Lung (tissue), 12 donors: ENCODE data around the gene CD300LB. TPM values are rescaled to one million over a fixed set of nuclear protein-coding genes. Genes with fewer than 3 reads are reported as not detected.

ENCODE experiments used
- ATAC-seq: fragments of 200-7000 bp; cut with Tn5 transposase; one replicate; pipeline ENCODE4 v1.9.1; 2020; ENCODE audit warnings: moderate number of reproducible peaks; ENCODE audit not compliant: insufficient read depth, low FRiP score
- DNase-seq, 3 donors: peaks; one replicate each; pipeline ENCODE4 v3.0.0-alpha.2; 2013 to 2017
- H3K27ac ChIP-seq, 2 donors: one replicate each; pipeline ENCODE4 v1.5.1; 2013; ENCODE audit warnings: mild to moderate bottlenecking in 2 of 2, moderate library complexity in 2 of 2, control low read depth in 1 of 2, inconsistent platforms in 1 of 2, low read depth in 1 of 2, low read length in 1 of 2
- H3K27me3 ChIP-seq, 3 donors: one replicate each; pipeline ENCODE4 v1.5.1; 2013; ENCODE audit warnings: low read length in 2 of 3; ENCODE audit not compliant: control insufficient read depth in 3 of 3, insufficient read depth in 3 of 3
- H3K36me3 ChIP-seq, 4 donors: one replicate each; pipeline ENCODE4 v1.5.1; 2013; ENCODE audit warnings: low read length in 4 of 4, mild to moderate bottlenecking in 1 of 4, moderate library complexity in 1 of 4; ENCODE audit not compliant: control insufficient read depth in 4 of 4, insufficient read depth in 4 of 4
- H3K4me1 ChIP-seq, 5 donors: one replicate each; pipeline ENCODE4 v1.5.1; 2013; ENCODE audit warnings: low read length in 5 of 5, mild to moderate bottlenecking in 2 of 5, moderate library complexity in 1 of 5; ENCODE audit not compliant: control insufficient read depth in 5 of 5, insufficient read depth in 5 of 5
- H3K4me3 ChIP-seq: one replicate; pipeline ENCODE4 v1.5.1; 2013; ENCODE audit warnings: mild to moderate bottlenecking, control low read depth, moderate library complexity
- H3K9ac ChIP-seq, 2 donors: one replicate each; pipeline ENCODE4 v1.5.1; 2013; ENCODE audit warnings: low read length in 2 of 2, control low read depth in 1 of 2; ENCODE audit not compliant: insufficient read depth in 1 of 2
- H3K9me3 ChIP-seq, 4 donors: one replicate each; pipeline ENCODE4 v1.5.1; 2013; ENCODE audit warnings: low read length in 3 of 4, mild to moderate bottlenecking in 1 of 4, moderate library complexity in 1 of 4; ENCODE audit not compliant: control insufficient read depth in 4 of 4, insufficient read depth in 3 of 4
- WGBS, 2 donors: extraction: QIAGEN DNeasy Blood & Tissue Kit; methylation state at CpG; one replicate each; pipeline ENCODE4 v1.1.7; 2013; 5-methylcytosine and 5-hydroxymethylcytosine counted together
- polyA plus RNA-seq, 2 donors: library from polyadenylated mRNA; stranded (reverse); fragments of 200-250 nt; gene quantifications; one replicate each; pipeline ENCODE4 v1.2.1, GENCODE V29; 2013
- total RNA-seq, 2 donors: library from RNA; depleted of rRNA in 1 of 2; stranded (reverse); fragments of >200 nt in 1 of 2; gene quantifications; one replicate each; pipeline ENCODE4 v1.2.1, GENCODE V29; 2014 to 2021
- TF ChIP-seq, protein P1 (sequence below): IDR thresholded peaks from 2 replicates; pipeline ENCODE4 v1.5.1; 2012; ENCODE audit warnings: mild to moderate bottlenecking; ENCODE audit errors: control extremely low read depth, extremely low read depth
- donor health status: control.
- donor health status: control.
- donor health status: Bipolar disorder and iron deficiency.
- donor health status: healthy.
- donor health status: DM: yes; HTN: yes; CAD: no.

The CD300LB gene
- total and polyA plus RNA-seq, 4 donors, result 0.82 to 1.8 (median 1.3) TPM

DNA sequence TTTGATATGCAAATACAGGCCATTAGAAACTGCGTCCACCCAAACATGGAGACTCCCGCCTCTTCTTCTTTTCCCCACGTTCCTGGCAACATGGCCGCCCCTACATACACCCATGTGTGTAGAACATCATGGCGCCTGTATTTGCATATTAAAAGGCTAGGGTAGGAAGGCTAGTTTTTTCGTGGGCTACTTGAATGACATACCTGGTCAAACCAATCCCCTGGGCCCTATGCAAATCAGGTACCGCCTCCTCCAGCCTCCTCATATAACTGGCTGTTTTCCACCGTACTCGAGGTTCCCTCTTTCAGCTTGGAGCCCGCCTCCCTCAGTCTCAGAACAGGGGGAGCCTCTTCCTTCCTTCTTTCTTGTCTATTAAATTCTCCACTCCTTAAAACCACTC lies 840 bp upstream of the CD300LB start:
- 18 to 56% methylated on average over 10 of the region's 10 CpGs for WGBS, 2 donors
- Histone ChIP-seq H3K4me1 (no peaks in the 10 kb centered on the region), H3K9me3 (no peaks in the 10 kb centered on the region), H3K27ac (no peak overlapping the region), H3K36me3 (no peaks in the 10 kb centered on the region), H3K4me3 (no peak overlapping the region), H3K9ac (no peak overlapping the region), H3K27me3 (peaks cover 0 to 5% (median 0%) of the 10 kb centered on the region in 3 donors)
- TF ChIP-seq, protein P1, sequence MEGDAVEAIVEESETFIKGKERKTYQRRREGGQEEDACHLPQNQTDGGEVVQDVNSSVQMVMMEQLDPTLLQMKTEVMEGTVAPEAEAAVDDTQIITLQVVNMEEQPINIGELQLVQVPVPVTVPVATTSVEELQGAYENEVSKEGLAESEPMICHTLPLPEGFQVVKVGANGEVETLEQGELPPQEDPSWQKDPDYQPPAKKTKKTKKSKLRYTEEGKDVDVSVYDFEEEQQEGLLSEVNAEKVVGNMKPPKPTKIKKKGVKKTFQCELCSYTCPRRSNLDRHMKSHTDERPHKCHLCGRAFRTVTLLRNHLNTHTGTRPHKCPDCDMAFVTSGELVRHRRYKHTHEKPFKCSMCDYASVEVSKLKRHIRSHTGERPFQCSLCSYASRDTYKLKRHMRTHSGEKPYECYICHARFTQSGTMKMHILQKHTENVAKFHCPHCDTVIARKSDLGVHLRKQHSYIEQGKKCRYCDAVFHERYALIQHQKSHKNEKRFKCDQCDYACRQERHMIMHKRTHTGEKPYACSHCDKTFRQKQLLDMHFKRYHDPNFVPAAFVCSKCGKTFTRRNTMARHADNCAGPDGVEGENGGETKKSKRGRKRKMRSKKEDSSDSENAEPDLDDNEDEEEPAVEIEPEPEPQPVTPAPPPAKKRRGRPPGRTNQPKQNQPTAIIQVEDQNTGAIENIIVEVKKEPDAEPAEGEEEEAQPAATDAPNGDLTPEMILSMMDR, result no peak
- ATAC-seq (peak; percentile 68), DNase-seq (peak in 2 of 3 donors; percentile 10 to 14)

DNA sequence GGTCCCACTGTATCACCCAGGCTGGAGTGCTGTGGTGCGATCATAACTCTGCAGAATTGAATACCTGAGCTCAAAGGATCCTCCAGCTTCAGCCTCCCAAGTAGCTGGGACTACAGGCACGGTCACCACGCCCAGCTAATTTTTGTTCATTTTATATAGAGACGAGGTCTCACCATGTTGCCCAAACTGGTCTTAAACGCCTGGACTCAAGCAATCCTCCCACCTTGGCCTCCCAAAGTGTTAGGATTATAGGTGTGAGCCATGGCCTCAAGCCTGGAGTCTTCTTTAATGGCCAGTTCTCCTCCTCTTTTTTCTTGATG lies 484 bp downstream of the CD300LB start:
- H3K27me3 ChIP-seq, result no peaks in the 10 kb centered on the region
- ATAC-seq (no peak), DNase-seq (no peak)
- H3K27ac ChIP-seq, result no peak overlapping the region
- no peaks in the 10 kb centered on the region for H3K9me3 ChIP-seq
- TF ChIP-seq, protein P1, result no peak
- no peaks in the 10 kb centered on the region for H3K4me1 ChIP-seq
- H3K4me3 ChIP-seq, result no peak overlapping the region
- H3K9ac ChIP-seq, result no peak overlapping the region
- WGBS, 2 donors, result 86 to 89% methylated on average over 5 of the region's 5 CpGs
- H3K36me3 ChIP-seq, result no peaks in the 10 kb centered on the region

DNA sequence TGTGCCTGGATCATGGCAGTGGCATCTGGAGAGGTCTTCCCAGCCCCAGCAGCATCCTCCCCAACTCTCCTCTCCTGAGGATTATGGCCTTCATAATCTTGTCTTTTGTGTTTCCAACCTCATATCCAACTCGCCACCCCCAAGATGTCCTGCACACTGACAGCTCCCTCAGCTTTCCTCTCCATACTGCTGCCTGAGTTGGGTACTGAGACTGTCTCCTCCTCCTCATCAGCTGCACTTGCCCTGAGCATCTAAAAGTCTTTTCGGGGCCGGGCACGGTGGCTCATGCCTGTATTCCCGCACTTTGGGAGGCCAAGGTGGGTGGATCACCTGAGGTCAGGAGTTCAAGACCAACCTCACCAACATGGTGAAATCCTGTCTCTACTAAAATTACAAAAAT lies 2.0 kb downstream of the CD300LB start:
- WGBS, 2 donors, result 88 to 89% methylated on average over 5 of the region's 5 CpGs

More for the DNA sequence above, 2.0 kb downstream of the CD300LB start:
- H3K4me1 ChIP-seq, result no peaks in the 10 kb centered on the region
- no peak overlapping the region for H3K4me3 ChIP-seq
- H3K9me3 ChIP-seq, result no peaks in the 10 kb centered on the region
- ATAC-seq (no peak), DNase-seq (no peak)
- TF ChIP-seq, protein P1, result no peak
- no peaks in the 10 kb centered on the region for H3K36me3 ChIP-seq
- no peak overlapping the region for H3K9ac ChIP-seq
- no peaks in the 10 kb centered on the region for H3K27me3 ChIP-seq
- no peak overlapping the region for H3K27ac ChIP-seq
